H1 (cell line): ENCODE results near the gene SCN8A. TPM values are rescaled to one million over a fixed set of nuclear protein-coding genes. Genes with fewer than 3 reads are reported as not detected.

Source experiments
- CBX5 ChIP-seq: fragments of 300-800, 300-1000 bp; sonication (generic); IDR thresholded peaks from 2 replicates; pipeline ENCODE4 v1.7.1; 2016; ENCODE audit warnings: antibody characterized with exemption, low read length, low read depth
- CBX8 ChIP-seq: fragments of 300-800, 300-1000 bp; sonication (generic); IDR thresholded peaks from 2 replicates; pipeline ENCODE4 v1.7.1; 2016; ENCODE audit warnings: low read depth, low read length, borderline replicate concordance
- CHD7 ChIP-seq: fragments of 300-600 bp; sonication (generic); IDR thresholded peaks from 2 replicates; pipeline ENCODE4 v1.7.1; 2012; ENCODE audit warnings: low read length, moderate library complexity, mild to moderate bottlenecking, inconsistent platforms; ENCODE audit not compliant: insufficient replicate concordance
- GTF2F1 ChIP-seq: IDR thresholded peaks from 2 replicates; pipeline ENCODE4 v1.6.1; 2012; ENCODE audit warnings: low read depth, low read length, improper control_type of control experiment, borderline replicate concordance
- KDM1A ChIP-seq: fragments of 200-600, 300-600 bp; sonication (generic); IDR thresholded peaks from 2 replicates; pipeline ENCODE4 v1.7.1; 2016; ENCODE audit warnings: mild to moderate bottlenecking, low read length, borderline replicate concordance
- PHF8 ChIP-seq: fragments of 200-600 bp; sonication (generic); conservative IDR thresholded peaks from 2 replicates; pipeline ENCODE4 v1.7.1; 2012; ENCODE audit warnings: low read depth, mild to moderate bottlenecking, inconsistent platforms, low read length, moderate library complexity
- POLR2AphosphoS5 ChIP-seq: IDR thresholded peaks from 2 replicates; pipeline ENCODE4 v1.6.1; 2011; ENCODE audit warnings: low read depth, low read length
- RBBP5 ChIP-seq: IDR thresholded peaks from 2 replicates; pipeline ENCODE4 v1.7.1; 2012; ENCODE audit warnings: low read depth, mild to moderate bottlenecking, inconsistent platforms, low read length, moderate library complexity, borderline replicate concordance
- SIRT6 ChIP-seq: IDR thresholded peaks from one replicate; pipeline ENCODE4 v1.7.1; 2012; ENCODE audit warnings: low read length, inconsistent platforms
- SP2 ChIP-seq: IDR thresholded peaks from 2 replicates; pipeline ENCODE4 v1.6.1; 2012; ENCODE audit warnings: mild to moderate bottlenecking, low read length, inconsistent platforms
- ZNF274 ChIP-seq: IDR thresholded peaks from 2 replicates; pipeline ENCODE4 v1.7.0; 2012; ENCODE audit warnings: low read length, borderline replicate concordance; ENCODE audit errors: extremely low read depth
- polyA plus RNA-seq, 7 experiments: library from polyadenylated mRNA; depleted of rRNA in 3 of 7; stranded (reverse) in 5 of 7; unstranded in 2 of 7; fragments of >200 nt in 5 of 7; fragments of 200-250 nt in 2 of 7; gene quantifications; 1 replicate in 5 of 7; 2 replicates in 1 of 7; 4 replicates in 1 of 7; pipeline versions ENCODE4 v1.2.1 to v1.2.3, GENCODE V29; 2011 to 2013; ENCODE audit warnings: missing spikeins in 2 of 7, mixed read lengths in 2 of 7
- total RNA-seq: library from RNA; stranded (reverse); fragmentation: NEBNext Ultra II Directional; extraction: Animal tissue kit (Norgen Biotek cat#: 25700); gene quantifications from 2 replicates; pipeline ENCODE4 v1.2.1, GENCODE V29; 2021

Gene SCN8A
- total and polyA plus RNA-seq, 2 of the 8 experiments (the other 6 are each of a cell fraction or from before 2014, with no cell fraction given): 6.3 to 10.7 TPM

- TF ChIP-seq CHD7 (no peak), CBX5 (no peak), SP2 (no peak), POLR2AphosphoS5 (no peak), ZNF274 (no peak), RBBP5 (no peak), PHF8 (no peak), CBX8 (no peak), SIRT6 (no peak), GTF2F1 (no peak), KDM1A (no peak)
These were observed 234.2 kb downstream of the SCN8A start (continued) for GRCh38 chr12:51825216-51825615.
